Measurements from ENCODE around the gene FAM114A1. TPM values are rescaled to one million over a fixed set of nuclear protein-coding genes. Genes with fewer than 3 reads are reported as not detected.
A peak's percentile ranks its signal among the peaks of the same experiment; 100 is the strongest.

FAM114A1 gene
- polyA plus RNA-seq, 2 of the 4 experiments (the other 2 are of a cell fraction): 44.2 to 55.4 TPM

DNA sequence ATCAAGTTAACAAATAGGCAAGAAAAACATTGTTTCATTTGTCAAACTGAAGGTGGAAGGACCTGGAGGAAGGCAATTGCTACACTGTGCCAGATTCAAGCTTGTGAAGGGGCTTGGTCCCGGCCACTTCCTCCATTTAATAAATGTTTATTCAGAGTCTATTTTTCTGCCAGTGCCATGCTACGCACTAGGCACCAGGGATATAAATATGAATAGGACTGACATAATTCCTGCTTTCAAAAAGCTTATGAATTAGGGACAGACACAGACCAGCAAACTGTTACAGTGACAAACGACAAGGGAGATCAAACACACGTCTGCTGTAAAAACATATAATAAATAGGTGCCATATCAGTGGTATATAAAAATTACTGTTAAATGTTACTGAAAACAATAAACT, 11.6 kb upstream of the FAM114A1 start:
- no peaks in the 10 kb centered on the region for H3K9me3 ChIP-seq
- CTCF ChIA-PET: interaction anchor here (0.5 to 1.7 kb wide), 13 partner anchors 9 to 1051 kb away, joined by 3 to 8 read pairs (median 3); no protein-coding TSS in a partner anchor
- H3K4me2 ChIP-seq: peak overlapping the region; percentile 95
- FAIRE-seq: no peak
- peak overlapping the region; percentile 81 to 85 for H3K27ac ChIP-seq
- peaks cover 14% of the 10 kb centered on the region for H3K4me1 ChIP-seq
- ATAC-seq: peak; percentile 42 to 58; a peak in 4 of 6 replicates
- DNase-seq (ENCODE audit: low read depth in 1 of 2, low spot score in 1 of 2): peak in 1 of 2 experiments; percentile 39
- POLR2A ChIA-PET: no interaction called here
- H3K4me3 ChIP-seq: peak overlapping the region; percentile 49
- TF ChIP-seq FOSL2 (IDR thresholded peaks at IDR 0.05): no peak
- TF ChIP-seq FOSL2 (CRISPR knock-in tag; IDR thresholded peaks at IDR 0.05): no peak
- no peak for TF ChIP-seq RARB (CRISPR knock-in tag; IDR thresholded peaks at IDR 0.05)
- no peak for TF ChIP-seq HOXB5 (CRISPR knock-in tag; IDR thresholded peaks at IDR 0.05)
- 2% methylated on average over 4 of the region's 4 CpGs for WGBS (ENCODE audit: missing lambda C conversion rate)

GRCh38 chr4:38856524-38857337, 10.9 kb upstream of the FAM114A1 start, which contains the start of gene TLR6:
Gene TLR6, minus strand, starts transcription at chr4:38856817. Its CDS starts 27,344 bp downstream, at chr4:38829473.
- Histone ChIP-seq H3K9me3 (no peaks in the 10 kb centered on the region), H3K4me3 (peak within 1 kb of the TSS; percentile 49), H3K27ac (peak within 1 kb of the TSS; percentile 85 to 94), H3K4me1 (peaks cover 14% of the 10 kb centered on the region), H3K4me2 (peak within 1 kb of the TSS; percentile 95)
- CTCF ChIA-PET: interaction anchor here (0.5 to 1.7 kb wide), 8 partner anchors 13 to 1052 kb away, joined by 3 to 8 read pairs (median 4); no protein-coding TSS in a partner anchor
- under 1% methylated on average over 8 of the region's 8 CpGs for WGBS (ENCODE audit: missing lambda C conversion rate)
- DNase-seq (ENCODE audit: low read depth in 1 of 2, low spot score in 1 of 2) (peak in 1 of 2 experiments; percentile 88), FAIRE-seq (peak; percentile 87), ATAC-seq (peak in 1 of 2 experiments; percentile 63; a peak in 3 of 6 replicates)
- POLR2A ChIA-PET: no interaction called here
- no peak for TF ChIP-seq CBX2 (IDR thresholded peaks at IDR 0.05; ENCODE audit: borderline replicate concordance, low read depth)
- no peak for TF ChIP-seq RFX5 (IDR thresholded peaks at IDR 0.05)
- TF ChIP-seq SMC3 (IDR thresholded peaks at IDR 0.05): peak; percentile 54; the same call in 2 of the 3 replicates
- TF ChIP-seq HOXA7 (CRISPR knock-in tag; IDR thresholded peaks at IDR 0.05): no peak
- peak; percentile 73 for TF ChIP-seq MAFK (IDR thresholded peaks at IDR 0.05; ENCODE audit: partially characterized antibody)
- no peak for TF ChIP-seq ZC3H11A (IDR thresholded peaks at IDR 0.05)
- TF ChIP-seq EHF (CRISPR knock-in tag; IDR thresholded peaks at IDR 0.05): no peak
- TF ChIP-seq MAX (IDR thresholded peaks at IDR 0.05): 0 out of 2 replicates have a peak, but pooled peaks have one; percentile 7
- TF ChIP-seq RARB (CRISPR knock-in tag; IDR thresholded peaks at IDR 0.05): no peak
- peak; percentile 49; the same call in 1 of the 2 replicates for TF ChIP-seq NFE2L2 (conservative IDR thresholded peaks at IDR 0.05; ENCODE audit: low read length)
- TF ChIP-seq TFCP2L1 (CRISPR knock-in tag; IDR thresholded peaks at IDR 0.05): no peak
- no peak for TF ChIP-seq ESRRA (IDR thresholded peaks at IDR 0.05; ENCODE audit: borderline replicate concordance, low read length)
- peak; percentile 53 for TF ChIP-seq RAD21 (conservative IDR thresholded peaks at IDR 0.05 in 1 of 2, IDR thresholded peaks at IDR 0.05 in 1 of 2)
- no peak for TF ChIP-seq ZSCAN20 (CRISPR knock-in tag; IDR thresholded peaks at IDR 0.05)
- no peak for TF ChIP-seq JUNB (IDR thresholded peaks at IDR 0.05)
- TF ChIP-seq, protein P1, sequence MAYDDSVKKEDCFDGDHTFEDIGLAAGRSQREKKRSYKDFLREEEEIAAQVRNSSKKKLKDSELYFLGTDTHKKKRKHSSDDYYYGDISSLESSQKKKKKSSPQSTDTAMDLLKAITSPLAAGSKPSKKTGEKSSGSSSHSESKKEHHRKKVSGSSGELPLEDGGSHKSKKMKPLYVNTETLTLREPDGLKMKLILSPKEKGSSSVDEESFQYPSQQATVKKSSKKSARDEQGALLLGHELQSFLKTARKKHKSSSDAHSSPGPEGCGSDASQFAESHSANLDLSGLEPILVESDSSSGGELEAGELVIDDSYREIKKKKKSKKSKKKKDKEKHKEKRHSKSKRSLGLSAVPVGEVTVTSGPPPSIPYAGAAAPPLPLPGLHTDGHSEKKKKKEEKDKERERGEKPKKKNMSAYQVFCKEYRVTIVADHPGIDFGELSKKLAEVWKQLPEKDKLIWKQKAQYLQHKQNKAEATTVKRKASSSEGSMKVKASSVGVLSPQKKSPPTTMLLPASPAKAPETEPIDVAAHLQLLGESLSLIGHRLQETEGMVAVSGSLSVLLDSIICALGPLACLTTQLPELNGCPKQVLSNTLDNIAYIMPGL (CRISPR knock-in tag; IDR thresholded peaks at IDR 0.05; ENCODE audit: borderline replicate concordance): no peak
- TF ChIP-seq, protein P2, sequence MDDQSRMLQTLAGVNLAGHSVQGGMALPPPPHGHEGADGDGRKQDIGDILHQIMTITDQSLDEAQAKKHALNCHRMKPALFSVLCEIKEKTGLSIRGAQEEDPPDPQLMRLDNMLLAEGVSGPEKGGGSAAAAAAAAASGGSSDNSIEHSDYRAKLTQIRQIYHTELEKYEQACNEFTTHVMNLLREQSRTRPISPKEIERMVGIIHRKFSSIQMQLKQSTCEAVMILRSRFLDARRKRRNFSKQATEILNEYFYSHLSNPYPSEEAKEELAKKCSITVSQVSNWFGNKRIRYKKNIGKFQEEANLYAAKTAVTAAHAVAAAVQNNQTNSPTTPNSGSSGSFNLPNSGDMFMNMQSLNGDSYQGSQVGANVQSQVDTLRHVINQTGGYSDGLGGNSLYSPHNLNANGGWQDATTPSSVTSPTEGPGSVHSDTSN (IDR thresholded peaks at IDR 0.05): no peak
- no peak for TF ChIP-seq TP53 (CRISPR knock-in tag; IDR thresholded peaks at IDR 0.05)
- TF ChIP-seq CEBPB (IDR thresholded peaks at IDR 0.05): no peak
- no peak for TF ChIP-seq RCOR1 (IDR thresholded peaks at IDR 0.05; ENCODE audit: low read depth, low read length)
- TF ChIP-seq, protein P3, sequence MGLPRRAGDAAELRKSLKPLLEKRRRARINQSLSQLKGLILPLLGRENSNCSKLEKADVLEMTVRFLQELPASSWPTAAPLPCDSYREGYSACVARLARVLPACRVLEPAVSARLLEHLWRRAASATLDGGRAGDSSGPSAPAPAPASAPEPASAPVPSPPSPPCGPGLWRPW (IDR thresholded peaks at IDR 0.05): no peak
- no peak for TF ChIP-seq ZNF302 (CRISPR knock-in tag; IDR thresholded peaks at IDR 0.05)
- TF ChIP-seq POLR2A (IDR thresholded peaks at IDR 0.05; ENCODE audit: low read length): no peak
- no peak for TF ChIP-seq KDM1A (IDR thresholded peaks at IDR 0.05; ENCODE audit: low read depth)
- no peak for TF ChIP-seq NPAS2 (CRISPR knock-in tag; IDR thresholded peaks at IDR 0.05; ENCODE audit: borderline replicate concordance)
- TF ChIP-seq E2F6 (IDR thresholded peaks at IDR 0.05; ENCODE audit: borderline replicate concordance, low read depth): no peak
- TF ChIP-seq POLR2AphosphoS2 (conservative IDR thresholded peaks at IDR 0.05; ENCODE audit: low read length): no peak
- no peak for TF ChIP-seq NR3C1 (IDR thresholded peaks at IDR 0.05)
- TF ChIP-seq, protein P4, sequence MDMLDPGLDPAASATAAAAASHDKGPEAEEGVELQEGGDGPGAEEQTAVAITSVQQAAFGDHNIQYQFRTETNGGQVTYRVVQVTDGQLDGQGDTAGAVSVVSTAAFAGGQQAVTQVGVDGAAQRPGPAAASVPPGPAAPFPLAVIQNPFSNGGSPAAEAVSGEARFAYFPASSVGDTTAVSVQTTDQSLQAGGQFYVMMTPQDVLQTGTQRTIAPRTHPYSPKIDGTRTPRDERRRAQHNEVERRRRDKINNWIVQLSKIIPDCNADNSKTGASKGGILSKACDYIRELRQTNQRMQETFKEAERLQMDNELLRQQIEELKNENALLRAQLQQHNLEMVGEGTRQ (IDR thresholded peaks at IDR 0.05): no peak
- no peak for TF ChIP-seq GATA3 (IDR thresholded peaks at IDR 0.05; ENCODE audit: borderline replicate concordance)
- no peak for TF ChIP-seq CHD2 (IDR thresholded peaks at IDR 0.05; ENCODE audit: low read length, partially characterized antibody)
- no peak for TF ChIP-seq MYC (IDR thresholded peaks at IDR 0.05; ENCODE audit: borderline replicate concordance, low read length)
